Esophagus muscularis mucosa (tissue), 4 donors: ENCODE results near the gene UTP4.

ENCODE experiments used
- CTCF ChIP-seq, 3 experiments: fragments of 200-600 bp in 2 of 3; fragments of 450-650 bp in 1 of 3; sonication (generic) in 2 of 3; IDR thresholded peaks; one replicate each; pipeline ENCODE4 v1.5.1; 2017 to 2019; ENCODE audit warnings: antibody characterized with exemption in 3 of 3, mild to moderate bottlenecking in 2 of 3, moderate library complexity in 1 of 3
- EP300 ChIP-seq: sonication (generic); formaldehyde crosslinking; IDR thresholded peaks from one replicate; pipeline ENCODE4 v1.6.1; 2017; ENCODE audit warnings: antibody characterized with exemption
- POLR2A ChIP-seq: fragments of 450-650 bp; IDR thresholded peaks from one replicate; pipeline ENCODE4 v1.6.1; 2017; ENCODE audit warnings: antibody characterized with exemption, moderate library complexity, mild to moderate bottlenecking, low read depth
- POLR2AphosphoS5 ChIP-seq, 2 donors: sonication (generic); formaldehyde crosslinking; IDR thresholded peaks; one replicate each; pipeline ENCODE4 v1.6.1; 2017; ENCODE audit warnings: antibody characterized with exemption in 2 of 2

- TF ChIP-seq POLR2AphosphoS5 (IDR thresholded peaks at IDR 0.05) (peak; percentile 68 to 75), POLR2A (no peak), CTCF (IDR thresholded peaks at IDR 0.05) (no peak), EP300 (no peak)
Measured at GRCh38 chr16:69179328-69180010, 47.0 kb downstream of the UTP4 start.
